Keratinocyte (primary cell): Measurements from ENCODE around the gene NOS1. TPM values are rescaled to one million over a fixed set of nuclear protein-coding genes. Genes with fewer than 3 reads are reported as not detected.

ENCODE experiments used
- DNase-seq: peaks from one replicate; pipeline ENCODE4 v3.0.0-alpha.2; 2011; ENCODE audit warnings: low read depth, missing footprints, low spot score
- FAIRE-seq: peaks from 2 replicates; lab custom pipeline; 2011; peaks lifted over from hg19 to GRCh38; lab: Jason Lieb, UNC
- H2AFZ ChIP-seq: 2 replicates; pipeline ENCODE4 v1.6.0; 2012; ENCODE audit warnings: low read length, control low read depth, inconsistent platforms; ENCODE audit not compliant: control insufficient read depth
- H3K27ac ChIP-seq: 2 replicates; pipeline ENCODE4 v1.5.1; 2011; ENCODE audit warnings: low read length; ENCODE audit not compliant: control insufficient read depth, insufficient read depth
- H3K27me3 ChIP-seq: 3 replicates; pipeline ENCODE4 v1.6.0; 2011; ENCODE audit warnings: low read length; ENCODE audit not compliant: control insufficient read depth, insufficient read depth; ENCODE audit errors: extremely low read depth
- H3K36me3 ChIP-seq, 2 experiments: 2 replicates in 1 of 2; 3 replicates in 1 of 2; pipeline ENCODE4 v1.5.1; 2011; ENCODE audit warnings: low read length in 2 of 2, mild to moderate bottlenecking in 1 of 2; ENCODE audit not compliant: control insufficient read depth in 2 of 2, insufficient read depth in 2 of 2; ENCODE audit errors: extremely low read depth in 1 of 2
- H3K4me1 ChIP-seq: 3 replicates; pipeline ENCODE4 v1.5.1; 2011; ENCODE audit warnings: low read length; ENCODE audit not compliant: control insufficient read depth, insufficient read depth; ENCODE audit errors: extremely low read depth
- H3K4me2 ChIP-seq: 3 replicates; pipeline ENCODE4 v1.6.0; 2011; ENCODE audit warnings: low read depth, low read length; ENCODE audit not compliant: control insufficient read depth, insufficient read depth; ENCODE audit errors: extremely low read depth
- H3K4me3 ChIP-seq, 3 experiments: fragments of 200-600 bp in 1 of 3; sonication (generic) in 1 of 3; 2 replicates in 2 of 3; 3 replicates in 1 of 3; pipeline ENCODE4 v1.5.1; 2011 to 2016; ENCODE audit warnings: low read length in 3 of 3, mild to moderate bottlenecking in 3 of 3, control low read depth in 2 of 3, inconsistent platforms in 1 of 3, low read depth in 1 of 3, mixed read lengths in 1 of 3, mixed run types in 1 of 3, moderate library complexity in 1 of 3; ENCODE audit not compliant: control insufficient read depth in 2 of 3, insufficient read depth in 2 of 3; ENCODE audit errors: extremely low read depth in 1 of 3
- H3K79me2 ChIP-seq: 2 replicates; pipeline ENCODE4 v1.6.0; 2012; ENCODE audit warnings: low read length; ENCODE audit not compliant: control insufficient read depth, insufficient read depth
- H3K9ac ChIP-seq: 3 replicates; pipeline ENCODE4 v1.6.0; 2011; ENCODE audit warnings: low read length; ENCODE audit not compliant: control insufficient read depth, insufficient read depth; ENCODE audit errors: extremely low read depth
- H3K9me1 ChIP-seq: 3 replicates; pipeline ENCODE4 v1.6.0; 2011; ENCODE audit warnings: low read length; ENCODE audit not compliant: control insufficient read depth, insufficient read depth; ENCODE audit errors: extremely low read depth
- H3K9me3 ChIP-seq: 2 replicates; pipeline ENCODE4 v1.5.1; 2012; ENCODE audit warnings: low read depth, low read length; ENCODE audit not compliant: control insufficient read depth
- H4K20me1 ChIP-seq: 3 replicates; pipeline ENCODE4 v1.6.0; 2011; ENCODE audit warnings: low read length; ENCODE audit not compliant: control insufficient read depth, insufficient read depth; ENCODE audit errors: extremely low read depth
- CTCF ChIP-seq, 3 experiments: IDR thresholded peaks in 1 of 3; conservative IDR thresholded peaks in 1 of 3; optimal IDR thresholded peaks in 1 of 3; 2 replicates in 2 of 3; 3 replicates in 1 of 3; pipeline versions ENCODE3 to v1.5.1; 2011; ENCODE audit warnings: low read length in 3 of 3, mild to moderate bottlenecking in 3 of 3, moderate library complexity in 2 of 3, control low read depth in 1 of 3, inconsistent platforms in 1 of 3; ENCODE audit not compliant: insufficient read depth in 2 of 3; ENCODE audit errors: extremely low read depth in 1 of 3
- EZH2 ChIP-seq: IDR thresholded peaks from one replicate; pipeline ENCODE4 v1.6.1; 2012; ENCODE audit warnings: inconsistent platforms, mild to moderate bottlenecking, low read length, moderate library complexity
- dilution Hi-C: fragments of 300-500 bp; cut with MboI; formaldehyde crosslinking; loops from one replicate; pipeline ENCODE4 v1.7.0; 2020; ENCODE audit warnings: low sequenced_read_pairs; ENCODE audit not compliant: extremely low pct_ligation_motif_present
- polyA plus RNA-seq, 5 experiments: library from polyadenylated mRNA; depleted of rRNA in 3 of 5; stranded (reverse) in 3 of 5; stranded (forward) in 1 of 5; unstranded in 1 of 5; fragments of >200 nt; gene quantifications; 1 replicate in 1 of 5; 2 replicates in 3 of 5; 3 replicates in 1 of 5; pipeline versions ENCODE4 v1.2.1 to v1.2.3, GENCODE V29; 2011 to 2012; ENCODE audit warnings: missing spikeins in 2 of 5, low read depth in 1 of 5, low replicate concordance in 1 of 5

NOS1 gene
- polyA plus RNA-seq, 1 donor (not counting 4 experiments of a cell fraction or from before 2014, with no cell fraction given): 5.6 TPM

- Histone ChIP-seq H3K36me3 (peaks cover 10 to 14% of the 10 kb centered on the region in 2 experiments), H3K4me1 (no peaks in the 10 kb centered on the region), H3K9me1 (no peaks in the 10 kb centered on the region), H3K4me2 (no peak overlapping the region), H3K9me3 (no peaks in the 10 kb centered on the region), H2AFZ (no peak overlapping the region), H3K27me3 (no peaks in the 10 kb centered on the region), H3K9ac (no peak overlapping the region), H3K4me3 (no peak overlapping the region), H3K79me2 (no peaks in the 10 kb centered on the region), H4K20me1 (no peaks in the 10 kb centered on the region), H3K27ac (no peak overlapping the region)
- TF ChIP-seq CTCF (optimal IDR thresholded peaks at IDR 0.05 in 1 of 3, IDR thresholded peaks at IDR 0.05 in 1 of 3, conservative IDR thresholded peaks at IDR 0.05 in 1 of 3; ENCODE audit: extremely low read depth in 1 of 3, insufficient read depth in 2 of 3, low read length in 3 of 3) (no peak), EZH2 (no peak)
- no peak for FAIRE-seq
- dilution Hi-C loops: no loop called here
- no peak for DNase-seq
Measured at GRCh38 chr12:117178745-117179144, 182.7 kb downstream of the NOS1 start.

GRCh38 chr12:117178301-117178700 lies 183.1 kb downstream of the NOS1 start:
- Histone ChIP-seq H3K27me3 (no peaks in the 10 kb centered on the region), H3K9me1 (no peaks in the 10 kb centered on the region), H3K36me3 (peaks cover 10% of the 10 kb centered on the region in 2 experiments), H3K9me3 (no peaks in the 10 kb centered on the region), H4K20me1 (no peaks in the 10 kb centered on the region), H3K4me1 (no peaks in the 10 kb centered on the region), H3K4me3 (no peak overlapping the region), H3K9ac (no peak overlapping the region), H2AFZ (no peak overlapping the region), H3K27ac (no peak overlapping the region), H3K79me2 (no peaks in the 10 kb centered on the region), H3K4me2 (no peak overlapping the region)
- dilution Hi-C loops: no loop called here
- no peak for TF ChIP-seq EZH2
- no peak for TF ChIP-seq CTCF (optimal IDR thresholded peaks at IDR 0.05 in 1 of 3, IDR thresholded peaks at IDR 0.05 in 1 of 3, conservative IDR thresholded peaks at IDR 0.05 in 1 of 3; ENCODE audit: extremely low read depth in 1 of 3, insufficient read depth in 2 of 3, low read length in 3 of 3)
- no peak for FAIRE-seq
- no peak for DNase-seq
